ENCODE data around the gene ZRSR2. TPM values are rescaled to one million over a fixed set of nuclear protein-coding genes. Genes with fewer than 3 reads are reported as not detected.

The ZRSR2 gene
- total and polyA plus RNA-seq, 10 of the 15 experiments (the other 5 are each of a cell fraction or from before 2014, with no cell fraction given), result 8.8 to 34.1 (median 15.6) TPM

GRCh38 chrX:15848576-15848975, 58.3 kb downstream of the ZRSR2 start (continued):
- TF ChIP-seq, protein P1, sequence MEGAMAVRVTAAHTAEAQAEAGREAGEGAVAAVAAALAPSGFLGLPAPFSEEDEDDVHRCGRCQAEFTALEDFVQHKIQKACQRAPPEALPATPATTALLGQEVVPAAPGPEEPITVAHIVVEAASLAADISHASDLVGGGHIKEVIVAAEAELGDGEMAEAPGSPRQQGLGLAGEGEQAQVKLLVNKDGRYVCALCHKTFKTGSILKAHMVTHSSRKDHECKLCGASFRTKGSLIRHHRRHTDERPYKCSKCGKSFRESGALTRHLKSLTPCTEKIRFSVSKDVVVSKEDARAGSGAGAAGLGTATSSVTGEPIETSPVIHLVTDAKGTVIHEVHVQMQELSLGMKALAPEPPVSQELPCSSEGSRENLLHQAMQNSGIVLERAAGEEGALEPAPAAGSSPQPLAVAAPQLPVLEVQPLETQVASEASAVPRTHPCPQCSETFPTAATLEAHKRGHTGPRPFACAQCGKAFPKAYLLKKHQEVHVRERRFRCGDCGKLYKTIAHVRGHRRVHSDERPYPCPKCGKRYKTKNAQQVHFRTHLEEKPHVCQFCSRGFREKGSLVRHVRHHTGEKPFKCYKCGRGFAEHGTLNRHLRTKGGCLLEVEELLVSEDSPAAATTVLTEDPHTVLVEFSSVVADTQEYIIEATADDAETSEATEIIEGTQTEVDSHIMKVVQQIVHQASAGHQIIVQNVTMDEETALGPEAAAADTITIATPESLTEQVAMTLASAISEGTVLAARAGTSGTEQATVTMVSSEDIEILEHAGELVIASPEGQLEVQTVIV (IDR thresholded peaks at IDR 0.05; ENCODE audit: borderline replicate concordance, partially characterized antibody), result no peak
- no peak for TF ChIP-seq SPI1 (IDR thresholded peaks at IDR 0.05; ENCODE audit: borderline replicate concordance, insufficient read depth, low read depth, low read length)
- TF ChIP-seq POLR2AphosphoS5 (IDR thresholded peaks at IDR 0.05; ENCODE audit: low read length), result no peak

DNA sequence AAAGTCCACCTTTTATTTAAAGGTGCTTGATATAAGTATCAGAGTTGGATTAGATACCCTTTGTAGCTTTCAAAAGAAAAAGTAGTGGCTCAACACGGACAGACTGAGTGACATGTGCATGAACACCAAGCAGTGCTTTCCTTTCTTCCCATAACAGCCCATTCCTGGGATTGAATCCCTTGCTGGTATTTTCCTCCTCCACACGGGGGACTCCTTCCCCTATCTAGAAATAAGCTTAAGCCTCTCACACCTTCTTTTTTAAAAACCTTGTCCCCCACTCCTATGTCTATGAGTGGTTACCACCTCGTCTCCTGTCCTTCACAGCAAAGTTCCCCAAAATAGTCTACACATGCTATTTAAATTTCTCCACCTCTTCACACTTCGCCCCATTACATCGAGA, 59.3 kb downstream of the ZRSR2 start:
- intact Hi-C loops (cut with micrococcal nuclease; ENCODE audit: unreplicated experiment) (loop anchor here (2.0 to 10.0 kb wide), 3 partner anchors 87 to 165 kb away; no protein-coding TSS in a partner anchor), in situ Hi-C loops (cut with MboI) (no loop called here)
- Histone ChIP-seq H3K9ac (ENCODE audit: control insufficient read depth, insufficient read depth, low read length) (no peak overlapping the region), H3K9me3 (replicated peaks; ENCODE audit: control insufficient read depth, insufficient read depth, low read length) (no peaks in the 10 kb centered on the region), H3K27ac (ENCODE audit: control insufficient read depth, insufficient read depth) (no peak overlapping the region), H3K4me3 (no peak overlapping the region), H3K4me1 (ENCODE audit: control insufficient read depth, insufficient read depth, low read length) (no peaks in the 10 kb centered on the region), H3K27me3 (replicated peaks in 1 of 2; ENCODE audit: control insufficient read depth in 2 of 2, insufficient read depth in 2 of 2, low read length in 1 of 2) (no peaks in the 10 kb centered on the region), H3K4me2 (ENCODE audit: control insufficient read depth, insufficient read depth) (no peak overlapping the region), H4K20me1 (ENCODE audit: control insufficient read depth, insufficient read depth) (no peaks in the 10 kb centered on the region), H2AFZ (ENCODE audit: control insufficient read depth, low read depth, low read length) (no peak overlapping the region), H3K79me2 (ENCODE audit: control insufficient read depth, insufficient read depth, low read length) (peaks cover 33% of the 10 kb centered on the region), H3K36me3 (ENCODE audit: control insufficient read depth in 2 of 2, insufficient read depth in 2 of 2, low read length in 1 of 2) (no peaks in the 10 kb centered on the region; a peak in 1 of 4 replicates)
- peak in 2 of 3 experiments; percentile 32 to 34; a peak in 2 of 6 replicates for TF ChIP-seq CTCF (IDR thresholded peaks at IDR 0.05 in 2 of 3, conservative IDR thresholded peaks at IDR 0.05 in 1 of 3; ENCODE audit: control insufficient read depth in 2 of 3, extremely low read depth in 1 of 3, insufficient read depth in 1 of 3, low read depth in 3 of 3, low read length in 3 of 3)
- TF ChIP-seq SMC3 (IDR thresholded peaks at IDR 0.05; ENCODE audit: borderline replicate concordance, low read length), result peak; percentile 12; the same call in 1 of the 2 replicates
- TF ChIP-seq, protein P2, sequence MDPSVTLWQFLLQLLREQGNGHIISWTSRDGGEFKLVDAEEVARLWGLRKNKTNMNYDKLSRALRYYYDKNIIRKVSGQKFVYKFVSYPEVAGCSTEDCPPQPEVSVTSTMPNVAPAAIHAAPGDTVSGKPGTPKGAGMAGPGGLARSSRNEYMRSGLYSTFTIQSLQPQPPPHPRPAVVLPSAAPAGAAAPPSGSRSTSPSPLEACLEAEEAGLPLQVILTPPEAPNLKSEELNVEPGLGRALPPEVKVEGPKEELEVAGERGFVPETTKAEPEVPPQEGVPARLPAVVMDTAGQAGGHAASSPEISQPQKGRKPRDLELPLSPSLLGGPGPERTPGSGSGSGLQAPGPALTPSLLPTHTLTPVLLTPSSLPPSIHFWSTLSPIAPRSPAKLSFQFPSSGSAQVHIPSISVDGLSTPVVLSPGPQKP (IDR thresholded peaks at IDR 0.05; ENCODE audit: low read depth, low read length), result no peak
- TF ChIP-seq HDAC6 (IDR thresholded peaks at IDR 0.05; ENCODE audit: unreplicated experiment), result no peak
- peak; percentile 42 for TF ChIP-seq RAD21 (IDR thresholded peaks at IDR 0.05; ENCODE audit: insufficient read depth, low read depth, low read length)
- TF ChIP-seq SRF (IDR thresholded peaks at IDR 0.05; ENCODE audit: low read depth in 2 of 2, low read length in 2 of 2), result no peak
- no peak for TF ChIP-seq CHD2 (IDR thresholded peaks at IDR 0.05; ENCODE audit: borderline replicate concordance, low read depth, low read length)
- TF ChIP-seq HCFC1 (IDR thresholded peaks at IDR 0.05; ENCODE audit: low read length), result no peak
- TF ChIP-seq FOXK2 (IDR thresholded peaks at IDR 0.05), result no peak
- FAIRE-seq, result no peak
- ChIA-PET SMC1A (ENCODE audit: uncharacterized antibody, unreplicated experiment) (interaction anchor here (0.7 to 3.3 kb wide), 17 partner anchors 10 to 362 kb away, joined by 3 to 33 read pairs (median 6); partner anchors contain the start of gene ZRSR2), POLR2A (interaction anchor here (1.2 to 1.4 kb wide), 2 partner anchors 8 to 16 kb away, joined by 3 read pairs; no protein-coding TSS in a partner anchor), RAD21 (ENCODE audit: unreplicated experiment) (interaction anchor here (0.8 to 3.9 kb wide), 18 partner anchors 10 to 596 kb away, joined by 3 to 34 read pairs (median 4); partner anchors contain the start of genes GRPR and ZRSR2), CTCF (interaction anchor here (0.6 to 3.8 kb wide), 18 partner anchors 10 to 596 kb away, joined by 3 to 40 read pairs (median 4); partner anchors contain the start of gene GRPR)
- ATAC-seq, result no peak
- no TSS peak for BruUV-seq (replicated peaks)
- 85% methylated on average over 5 of the region's 5 CpGs for WGBS (ENCODE audit: insufficient coverage, insufficient replicate concordance, low lambda C conversion rate, missing lambda C conversion rate)
- no peak for DNase-seq (ENCODE audit: low read depth, low spot score)
